Trophoblast cell (in vitro differentiated cells and primary cell): ENCODE measurements around the gene SULF2.

ENCODE experiments used
- DNase-seq, 2 donors: peaks; one replicate each; pipeline ENCODE4 v3.0.0-alpha.2; 2016
- H2AFZ ChIP-seq: 2 replicates; pipeline ENCODE4 v1.6.1; 2013; ENCODE audit warnings: low read length, moderate library complexity, mild to moderate bottlenecking; ENCODE audit not compliant: insufficient read depth, poor library complexity
- H2AK5ac ChIP-seq: 2 replicates; pipeline ENCODE4 v1.6.1; 2013; ENCODE audit warnings: mild to moderate bottlenecking, low read length
- H2BK120ac ChIP-seq: 2 replicates; pipeline ENCODE4 v1.6.1; 2013; ENCODE audit warnings: low read length, mild to moderate bottlenecking, moderate library complexity; ENCODE audit not compliant: insufficient read depth, poor library complexity
- H2BK12ac ChIP-seq: 2 replicates; pipeline ENCODE4 v1.6.1; 2013; ENCODE audit warnings: mild to moderate bottlenecking, low read length, moderate library complexity
- H2BK5ac ChIP-seq: 2 replicates; pipeline ENCODE4 v1.6.1; 2013; ENCODE audit warnings: low read length, low read depth, moderate library complexity, mild to moderate bottlenecking; ENCODE audit not compliant: poor library complexity
- H3K14ac ChIP-seq: 2 replicates; pipeline ENCODE4 v1.6.1; 2013; ENCODE audit warnings: mild to moderate bottlenecking, low read length
- H3K18ac ChIP-seq: 2 replicates; pipeline ENCODE4 v1.6.1; 2013; ENCODE audit warnings: mild to moderate bottlenecking, low read length
- H3K23ac ChIP-seq: 2 replicates; pipeline ENCODE4 v1.6.1; 2013; ENCODE audit warnings: low read length
- H3K27ac ChIP-seq: 2 replicates; pipeline ENCODE4 v1.5.1; 2013; ENCODE audit warnings: low read depth, mild to moderate bottlenecking, inconsistent platforms, low read length, moderate library complexity
- H3K27me3 ChIP-seq: 2 replicates; pipeline ENCODE4 v1.6.1; 2013; ENCODE audit warnings: inconsistent platforms, mild to moderate bottlenecking, low read length, moderate library complexity; ENCODE audit not compliant: insufficient read depth
- H3K36me3 ChIP-seq, 2 experiments: 1 replicate in 1 of 2; 2 replicates in 1 of 2; pipeline ENCODE4 v1.6.1; 2013; ENCODE audit warnings: low read length in 2 of 2, mild to moderate bottlenecking in 2 of 2, moderate library complexity in 1 of 2; ENCODE audit not compliant: insufficient read depth in 2 of 2, control insufficient read depth in 1 of 2
- H3K4ac ChIP-seq: 2 replicates; pipeline ENCODE4 v1.6.1; 2013; ENCODE audit warnings: low read depth, mild to moderate bottlenecking, low read length, moderate library complexity
- H3K4me1 ChIP-seq, 2 experiments: 1 replicate in 1 of 2; 2 replicates in 1 of 2; pipeline ENCODE4 v1.6.1; 2013; ENCODE audit warnings: low read length in 2 of 2, mild to moderate bottlenecking in 2 of 2, moderate library complexity in 1 of 2; ENCODE audit not compliant: insufficient read depth in 2 of 2, control insufficient read depth in 1 of 2
- H3K4me2 ChIP-seq: 2 replicates; pipeline ENCODE4 v1.6.1; 2013; ENCODE audit warnings: inconsistent platforms, mild to moderate bottlenecking, low read length, moderate library complexity
- H3K4me3 ChIP-seq: 2 replicates; pipeline ENCODE4 v1.5.1; 2013; ENCODE audit warnings: mild to moderate bottlenecking, low read depth, low read length, inconsistent platforms
- H3K79me1 ChIP-seq: one replicate; pipeline ENCODE4 v1.6.1; 2013; ENCODE audit warnings: low read length
- H3K79me2 ChIP-seq: 2 replicates; pipeline ENCODE4 v1.6.1; 2013; ENCODE audit warnings: low read length, mild to moderate bottlenecking; ENCODE audit not compliant: control insufficient read depth, insufficient read depth, poor library complexity
- H3K9ac ChIP-seq: 2 replicates; pipeline ENCODE4 v1.6.1; 2013; ENCODE audit warnings: mild to moderate bottlenecking, low read length
- H3K9me3 ChIP-seq: 2 replicates; pipeline ENCODE4 v1.6.1; 2013; ENCODE audit warnings: low read depth, mild to moderate bottlenecking, control low read depth, inconsistent platforms, low read length; ENCODE audit not compliant: insufficient read depth
- H4K12ac ChIP-seq: 2 replicates; pipeline ENCODE4 v1.6.1; 2013; ENCODE audit warnings: low read depth, mild to moderate bottlenecking, low read length, moderate library complexity
- H4K8ac ChIP-seq: 2 replicates; pipeline ENCODE4 v1.6.1; 2013; ENCODE audit warnings: low read depth, mild to moderate bottlenecking, low read length, moderate library complexity
- H4K91ac ChIP-seq: one replicate; pipeline ENCODE4 v1.6.1; 2013; ENCODE audit warnings: low read depth, mild to moderate bottlenecking, low read length, moderate library complexity
- WGBS: extraction: QIAGEN DNeasy Blood & Tissue Kit; methylation state at CpG from one replicate; pipeline ENCODE4 v1.1.7; 2013; ENCODE audit warnings: missing lambda C conversion rate; ENCODE audit not compliant: insufficient read length, insufficient coverage; ENCODE audit errors: extremely low coverage; 5-methylcytosine and 5-hydroxymethylcytosine counted together

Gene SULF2

DNA sequence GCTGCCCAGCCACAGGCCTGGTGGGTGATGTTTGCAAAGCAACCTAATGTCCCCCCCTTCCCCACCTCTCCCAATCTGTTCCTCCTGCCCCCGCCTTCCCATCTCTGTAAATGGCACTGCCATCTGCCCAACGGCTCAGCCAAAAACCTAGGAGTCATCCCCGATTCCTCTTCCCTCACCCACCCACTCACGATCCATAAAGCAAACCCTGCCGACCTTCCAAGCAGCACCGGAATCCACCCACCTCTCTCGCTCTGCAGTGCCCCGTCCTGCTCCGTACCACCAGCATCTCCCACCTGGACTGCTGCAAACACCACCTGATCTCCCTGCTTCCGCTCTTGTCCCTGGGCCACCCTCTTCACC lies 37.6 kb downstream of the SULF2 start:
- Histone ChIP-seq H3K79me2 (no peaks in the 10 kb centered on the region), H4K12ac (no peak overlapping the region), H2AFZ (no peak overlapping the region), H3K36me3 (no peaks in the 10 kb centered on the region), H3K27ac (no peak overlapping the region), H3K4ac (no peak overlapping the region), H4K8ac (no peak overlapping the region), H4K91ac (no peak overlapping the region), H3K27me3 (no peaks in the 10 kb centered on the region), H3K4me3 (no peak overlapping the region), H2BK12ac (no peak overlapping the region), H3K18ac (no peak overlapping the region), H3K9me3 (peaks cover 4% of the 10 kb centered on the region), H2BK5ac (no peak overlapping the region), H2BK120ac (no peak overlapping the region), H3K9ac (no peak overlapping the region), H3K4me2 (no peak overlapping the region), H2AK5ac (no peak overlapping the region), H3K14ac (no peak overlapping the region), H3K4me1 (no peaks in the 10 kb centered on the region), H3K23ac (no peak overlapping the region), H3K79me1 (no peaks in the 10 kb centered on the region)
- WGBS, result no CpG with 5 or more reads among the region's 10 CpGs
- no peak for DNase-seq

DNA sequence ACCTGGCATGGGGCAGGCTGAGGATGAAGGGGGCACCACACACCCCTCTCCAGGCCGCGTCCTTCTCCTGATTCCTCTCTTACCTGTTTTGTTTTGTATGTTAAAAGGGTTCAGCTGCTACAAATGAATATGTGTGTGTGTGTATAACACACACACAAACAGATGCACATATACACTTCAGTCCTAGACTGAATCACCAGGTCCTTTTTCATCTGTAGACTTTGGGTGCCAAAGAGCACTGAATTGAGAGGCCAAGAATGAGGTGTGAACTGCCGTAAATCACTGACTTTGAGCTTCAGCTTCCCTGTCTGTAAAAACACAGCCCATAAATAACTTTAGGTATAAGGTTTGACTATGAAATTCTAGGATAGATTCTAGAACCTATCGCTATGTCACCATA lies 40.5 kb downstream of the SULF2 start:
- H4K91ac ChIP-seq, result no peak overlapping the region
- no peak overlapping the region for H3K14ac ChIP-seq
- no peak overlapping the region for H2BK120ac ChIP-seq
- no peak overlapping the region for H2BK12ac ChIP-seq
- no peak overlapping the region for H3K9ac ChIP-seq
- no CpG with 5 or more reads among the region's 4 CpGs for WGBS
- H3K36me3 ChIP-seq, result no peaks in the 10 kb centered on the region
- no peak for DNase-seq
- no peak overlapping the region for H4K12ac ChIP-seq
- no peak overlapping the region for H3K4me3 ChIP-seq
- no peak overlapping the region for H3K4me2 ChIP-seq
- no peak overlapping the region for H3K23ac ChIP-seq
- peaks cover 4% of the 10 kb centered on the region for H3K9me3 ChIP-seq
- H3K79me1 ChIP-seq, result no peaks in the 10 kb centered on the region
- H3K18ac ChIP-seq, result no peak overlapping the region
- H3K4ac ChIP-seq, result no peak overlapping the region
- no peak overlapping the region for H4K8ac ChIP-seq
- no peaks in the 10 kb centered on the region for H3K27me3 ChIP-seq
- no peaks in the 10 kb centered on the region for H3K79me2 ChIP-seq
- H3K4me1 ChIP-seq, result no peaks in the 10 kb centered on the region
- H2AK5ac ChIP-seq, result no peak overlapping the region
- H3K27ac ChIP-seq, result no peak overlapping the region
- no peak overlapping the region for H2AFZ ChIP-seq
- H2BK5ac ChIP-seq, result no peak overlapping the region

DNA sequence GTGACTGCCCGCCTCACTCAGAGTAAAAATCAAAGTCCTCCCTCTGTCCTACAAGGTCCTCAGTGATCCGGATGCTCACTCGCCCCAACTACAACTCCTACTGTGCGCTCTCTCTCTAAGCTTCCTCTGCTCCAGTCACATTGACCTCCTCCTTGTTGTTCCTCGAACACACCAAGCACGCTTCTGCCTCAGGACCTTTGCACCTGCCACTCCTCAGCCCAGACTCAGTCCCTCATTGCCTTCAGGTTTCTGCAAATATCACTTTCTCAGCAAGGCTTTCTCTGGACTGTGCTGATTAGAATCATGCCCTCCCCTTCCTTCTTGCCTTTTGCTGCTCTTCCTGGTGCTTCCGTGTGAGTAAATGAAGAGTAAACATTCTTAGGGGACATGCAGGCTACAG lies 41.6 kb downstream of the SULF2 start:
- Histone ChIP-seq H3K9me3 (peaks cover 4% of the 10 kb centered on the region), H3K4ac (no peak overlapping the region), H2BK12ac (no peak overlapping the region), H3K36me3 (no peaks in the 10 kb centered on the region), H2AK5ac (no peak overlapping the region), H3K4me1 (no peaks in the 10 kb centered on the region), H3K4me3 (no peak overlapping the region), H3K4me2 (no peak overlapping the region), H4K12ac (no peak overlapping the region), H3K18ac (no peak overlapping the region), H4K91ac (no peak overlapping the region), H3K79me2 (no peaks in the 10 kb centered on the region), H3K27ac (no peak overlapping the region), H2BK120ac (no peak overlapping the region), H3K27me3 (no peaks in the 10 kb centered on the region), H4K8ac (no peak overlapping the region), H2BK5ac (no peak overlapping the region), H3K14ac (no peak overlapping the region), H2AFZ (no peak overlapping the region), H3K79me1 (no peaks in the 10 kb centered on the region), H3K9ac (no peak overlapping the region), H3K23ac (no peak overlapping the region)
- no CpG with 5 or more reads among the region's 7 CpGs for WGBS
- no peak for DNase-seq

DNA sequence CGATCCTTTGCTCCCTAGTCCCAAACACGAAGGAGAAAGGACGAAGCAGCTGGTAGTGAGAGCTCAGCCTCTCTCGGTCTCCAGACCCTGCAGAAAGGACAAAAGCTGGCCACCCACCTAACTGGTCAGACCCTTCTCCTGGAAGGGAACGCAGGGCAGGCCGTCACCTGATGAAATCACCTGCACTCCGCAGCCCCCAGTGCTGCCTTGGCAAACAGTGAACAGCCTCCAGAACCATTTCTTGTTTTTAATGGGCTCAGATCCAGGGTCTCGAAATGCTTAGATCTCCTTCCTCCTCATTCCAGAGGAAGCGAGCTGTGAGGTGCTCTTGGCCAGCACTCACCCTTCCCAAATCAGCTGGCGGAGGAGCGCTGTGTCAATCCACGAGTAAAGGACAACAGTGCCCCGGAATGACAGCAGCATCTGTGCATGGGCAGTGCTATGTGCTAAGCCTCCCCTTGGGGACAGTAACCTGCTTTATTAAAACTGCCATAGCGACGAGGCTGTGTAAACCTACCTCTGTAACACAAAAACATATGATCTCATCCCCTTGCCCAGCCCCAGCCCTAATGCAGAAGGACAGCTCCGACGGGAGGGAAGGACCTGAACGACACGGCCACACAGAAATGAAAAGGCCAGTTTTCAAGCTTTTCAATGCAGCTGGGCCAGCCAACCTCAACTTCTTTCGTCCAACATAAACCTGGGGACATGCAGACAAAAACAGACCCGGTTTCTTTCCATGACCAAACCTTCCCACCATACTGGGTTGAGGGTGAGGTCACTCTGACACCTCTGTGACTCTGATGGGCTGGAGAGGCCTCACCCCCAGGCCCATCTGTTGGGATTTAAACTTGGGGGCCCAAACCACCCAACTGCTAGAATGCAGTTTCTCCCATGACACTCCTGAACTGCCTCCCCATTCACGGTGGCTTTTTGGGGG lies 43.3 kb downstream of the SULF2 start:
- Histone ChIP-seq H3K23ac (no peak overlapping the region), H4K91ac (no peak overlapping the region), H2BK12ac (no peak overlapping the region), H3K4ac (no peak overlapping the region), H3K18ac (no peak overlapping the region), H4K12ac (no peak overlapping the region), H2BK5ac (no peak overlapping the region), H3K4me3 (no peak overlapping the region), H3K9me3 (no peaks in the 10 kb centered on the region), H2AFZ (no peak overlapping the region), H3K79me2 (no peaks in the 10 kb centered on the region), H4K8ac (no peak overlapping the region), H3K4me2 (no peak overlapping the region), H3K4me1 (no peaks in the 10 kb centered on the region), H3K9ac (no peak overlapping the region), H3K27me3 (no peaks in the 10 kb centered on the region), H3K36me3 (no peaks in the 10 kb centered on the region), H2AK5ac (no peak overlapping the region), H3K79me1 (no peaks in the 10 kb centered on the region), H3K27ac (no peak overlapping the region), H2BK120ac (no peak overlapping the region), H3K14ac (no peak overlapping the region)
- no peak for DNase-seq
- WGBS, result no CpG with 5 or more reads among the region's 22 CpGs
